Astrocyte of the spinal cord (primary cell): Measurements from ENCODE around the gene CPEB3.

ENCODE experiments used
- DNase-seq: peaks from one replicate; pipeline ENCODE4 v3.0.0; 2011; ENCODE audit warnings: low read depth, low spot score
- H3K4me3 ChIP-seq: 2 replicates; pipeline ENCODE4 v1.5.1; 2011; ENCODE audit warnings: low read depth, mild to moderate bottlenecking, low read length, moderate library complexity
- in situ Hi-C: cut with HindIII; loops from 2 replicates; pipeline ENCODE4 v1.10.0; 2017; ENCODE audit warnings: low sequenced_read_pairs
- TF ChIP-seq, protein P1 (sequence below): IDR thresholded peaks from 2 replicates; pipeline ENCODE4 v1.5.1; 2012; ENCODE audit warnings: low read depth, mild to moderate bottlenecking, low read length, inconsistent platforms

Gene CPEB3

DNA sequence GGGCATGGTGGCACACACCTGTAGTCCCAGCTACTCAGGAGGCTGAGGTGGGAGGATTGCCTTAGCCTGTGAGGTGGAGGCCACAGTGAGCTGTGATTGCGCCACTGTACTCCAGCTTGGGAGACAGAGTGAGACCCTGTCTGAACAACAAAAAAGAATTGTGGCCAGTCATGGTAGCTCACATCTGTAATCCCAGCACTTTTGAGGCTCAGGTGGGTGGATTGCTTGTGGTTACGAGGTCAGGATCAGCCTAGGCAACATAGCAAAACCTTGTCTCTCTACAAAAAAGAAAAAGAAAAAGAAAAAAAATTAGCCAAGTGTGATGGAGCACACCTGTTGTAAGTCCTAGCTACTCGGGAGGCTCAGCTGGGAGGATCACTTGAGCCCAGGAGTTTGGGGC lies 22.9 kb upstream of the CPEB3 start:
- TF ChIP-seq, protein P1, sequence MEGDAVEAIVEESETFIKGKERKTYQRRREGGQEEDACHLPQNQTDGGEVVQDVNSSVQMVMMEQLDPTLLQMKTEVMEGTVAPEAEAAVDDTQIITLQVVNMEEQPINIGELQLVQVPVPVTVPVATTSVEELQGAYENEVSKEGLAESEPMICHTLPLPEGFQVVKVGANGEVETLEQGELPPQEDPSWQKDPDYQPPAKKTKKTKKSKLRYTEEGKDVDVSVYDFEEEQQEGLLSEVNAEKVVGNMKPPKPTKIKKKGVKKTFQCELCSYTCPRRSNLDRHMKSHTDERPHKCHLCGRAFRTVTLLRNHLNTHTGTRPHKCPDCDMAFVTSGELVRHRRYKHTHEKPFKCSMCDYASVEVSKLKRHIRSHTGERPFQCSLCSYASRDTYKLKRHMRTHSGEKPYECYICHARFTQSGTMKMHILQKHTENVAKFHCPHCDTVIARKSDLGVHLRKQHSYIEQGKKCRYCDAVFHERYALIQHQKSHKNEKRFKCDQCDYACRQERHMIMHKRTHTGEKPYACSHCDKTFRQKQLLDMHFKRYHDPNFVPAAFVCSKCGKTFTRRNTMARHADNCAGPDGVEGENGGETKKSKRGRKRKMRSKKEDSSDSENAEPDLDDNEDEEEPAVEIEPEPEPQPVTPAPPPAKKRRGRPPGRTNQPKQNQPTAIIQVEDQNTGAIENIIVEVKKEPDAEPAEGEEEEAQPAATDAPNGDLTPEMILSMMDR, result no peak
- in situ Hi-C loops, result no loop called here

DNA sequence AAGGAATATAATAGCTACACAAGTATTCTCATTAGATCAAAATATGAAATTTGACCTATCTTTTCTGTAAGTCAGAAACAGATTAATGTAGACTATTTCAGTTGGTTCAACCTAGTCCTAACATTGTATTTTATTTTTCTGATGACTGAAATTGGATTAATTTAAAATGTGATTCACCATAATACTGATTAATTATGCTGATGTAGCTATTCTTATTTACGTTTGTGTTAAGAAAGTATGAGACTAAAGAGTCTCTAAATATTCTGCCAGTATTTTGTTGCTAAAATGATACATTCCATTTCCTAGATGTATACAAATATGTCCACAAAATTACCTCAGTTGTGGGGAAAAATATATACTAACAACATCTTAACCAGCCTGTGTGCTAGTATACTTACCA lies 18.4 kb upstream of the CPEB3 start:
- in situ Hi-C loops, result no loop called here
- TF ChIP-seq, protein P1, result no peak
- no peak overlapping the region for H3K4me3 ChIP-seq
- DNase-seq, result no peak

More for the DNA sequence above, 22.9 kb upstream of the CPEB3 start:
- no peak for DNase-seq
- no peak overlapping the region for H3K4me3 ChIP-seq

DNA sequence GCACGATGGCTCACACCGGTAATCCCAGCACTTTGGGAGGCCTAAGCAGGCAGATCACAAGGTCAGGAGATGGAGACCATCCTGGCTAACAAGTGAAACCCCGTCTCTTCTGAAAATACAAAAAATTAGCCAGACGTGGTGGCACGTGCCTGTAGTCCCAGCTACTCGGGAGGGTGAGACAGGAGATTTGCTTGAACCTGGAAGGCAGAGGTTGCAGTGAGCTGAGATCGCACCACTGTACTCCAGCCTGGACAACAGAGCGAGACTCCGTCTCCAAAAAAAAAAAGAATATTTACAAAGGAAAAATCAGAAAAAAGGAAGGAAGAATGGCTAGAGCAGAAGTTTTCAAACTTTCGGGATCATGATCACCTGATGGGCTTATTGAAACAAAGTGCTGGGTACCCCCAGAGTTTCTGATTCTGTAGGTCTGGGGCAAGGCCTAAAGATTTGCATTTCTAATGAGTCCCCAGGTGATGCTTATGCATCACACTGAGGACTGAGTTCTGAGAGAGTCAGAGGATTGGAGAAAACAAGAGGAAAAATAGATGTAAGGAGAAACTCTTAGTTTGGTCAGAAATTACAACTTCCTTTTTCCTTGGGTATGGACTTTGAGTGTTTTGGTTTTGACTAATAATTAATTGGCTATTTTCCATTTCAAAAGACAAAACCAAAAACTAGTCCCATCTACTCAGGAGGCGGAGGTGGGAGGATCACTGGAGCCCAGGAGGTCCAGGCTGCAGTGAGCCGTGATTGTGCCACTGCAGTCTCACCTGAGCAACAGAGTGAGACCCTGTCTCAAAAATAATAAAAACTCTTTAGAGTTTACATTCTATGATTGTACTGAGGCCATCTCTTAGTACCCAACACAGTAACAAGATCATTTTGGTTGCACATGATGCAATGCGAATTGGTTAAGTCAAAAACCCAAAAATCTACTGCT lies 14.5 kb upstream of the CPEB3 start:
- in situ Hi-C loops, result no loop called here
- H3K4me3 ChIP-seq, result no peak overlapping the region
- TF ChIP-seq, protein P1, result no peak
- no peak for DNase-seq

- in situ Hi-C loops, result no loop called here
- DNase-seq, result no peak
- H3K4me3 ChIP-seq, result no peak overlapping the region
- TF ChIP-seq, protein P1, result no peak
Measured at GRCh38 chr10:92304061-92304460, 13.2 kb upstream of the CPEB3 start.

- no peak for DNase-seq
- in situ Hi-C loops, result no loop called here
- TF ChIP-seq, protein P1, result no peak
- no peak overlapping the region for H3K4me3 ChIP-seq
Measured at GRCh38 chr10:92303096-92303495, 12.2 kb upstream of the CPEB3 start.

GRCh38 chr10:92298487-92298886 lies 7.6 kb upstream of the CPEB3 start:
- TF ChIP-seq, protein P1, result no peak
- in situ Hi-C loops, result no loop called here
- no peak for DNase-seq
- H3K4me3 ChIP-seq, result no peak overlapping the region
